Hematopoietic multipotent progenitor cell (in vitro differentiated cells): ENCODE results near the gene ZCCHC7. TPM values are rescaled to one million over a fixed set of nuclear protein-coding genes. Genes with fewer than 3 reads are reported as not detected.
A peak's percentile ranks its signal among the peaks of the same experiment; 100 is the strongest.
"Not testable (repeated sequence)": the region's sequence is repeated elsewhere in the genome, so short reads cannot be mapped to it uniquely, and the experiment has no call there.

Experiments
- DNase-seq, 3 donors: peaks; one replicate each; pipeline ENCODE4 v3.0.0-alpha.2; 2011 to 2015; ENCODE audit warnings: low read depth in 2 of 3, low spot score in 2 of 3
- total RNA-seq: library from RNA; depleted of rRNA; stranded (reverse); fragments of >200 nt; gene quantifications from one replicate; pipeline ENCODE4 v1.2.3, GENCODE V29; 2012

The ZCCHC7 gene
- total RNA-seq, 1 donor = 20.2 TPM

DNA sequence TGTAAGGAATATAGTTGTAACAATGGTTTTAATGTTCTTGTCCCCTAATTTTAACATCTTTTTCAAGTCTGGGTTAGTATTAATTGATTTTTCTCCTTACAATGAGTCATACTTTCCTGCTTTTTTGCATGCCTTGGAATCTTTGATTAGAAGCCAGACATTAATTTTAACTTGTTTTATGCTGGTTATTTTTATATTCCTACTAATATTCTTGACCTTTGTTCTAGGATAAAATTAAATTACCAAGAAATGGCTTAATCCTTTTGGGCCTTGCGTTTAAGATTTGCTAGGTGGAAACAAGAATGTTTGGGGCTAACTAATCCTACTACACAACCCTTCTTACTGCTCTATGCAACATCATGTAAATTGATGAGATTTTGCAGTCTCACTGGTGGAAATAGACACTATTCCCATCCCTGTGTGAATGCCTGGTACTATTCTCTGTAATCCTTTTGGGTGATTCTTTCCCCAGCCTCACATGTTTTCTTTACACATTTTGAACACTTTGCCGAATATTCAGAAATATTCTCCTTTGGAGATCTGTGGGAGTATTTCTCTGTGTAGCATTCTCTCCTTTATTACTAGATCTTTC is 47.2 kb downstream of the ZCCHC7 start:
- no peak for DNase-seq

DNA sequence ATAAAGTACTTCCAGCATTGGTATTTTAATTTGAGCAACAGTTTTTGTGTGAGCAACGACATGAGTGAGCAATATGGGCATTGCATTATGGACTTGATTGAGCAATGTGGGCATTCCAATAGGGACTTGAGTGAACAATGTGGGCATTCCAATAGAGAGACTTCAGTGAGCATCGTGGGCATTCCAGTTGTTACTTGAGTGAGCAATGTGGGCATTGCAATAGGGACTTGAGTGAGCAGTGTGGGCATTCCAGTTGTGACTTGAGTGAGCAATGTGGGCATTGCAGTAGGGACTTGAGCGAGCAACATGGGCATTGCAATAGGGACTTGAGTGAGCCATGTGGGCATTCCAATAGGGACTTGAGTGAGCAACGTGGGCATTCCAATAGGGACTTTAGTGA is 52.2 kb downstream of the ZCCHC7 start:
- no peak for DNase-seq

- DNase-seq = no peak
Observed at GRCh38 chr9:37174247-37174646, 53.9 kb downstream of the ZCCHC7 start.

DNA sequence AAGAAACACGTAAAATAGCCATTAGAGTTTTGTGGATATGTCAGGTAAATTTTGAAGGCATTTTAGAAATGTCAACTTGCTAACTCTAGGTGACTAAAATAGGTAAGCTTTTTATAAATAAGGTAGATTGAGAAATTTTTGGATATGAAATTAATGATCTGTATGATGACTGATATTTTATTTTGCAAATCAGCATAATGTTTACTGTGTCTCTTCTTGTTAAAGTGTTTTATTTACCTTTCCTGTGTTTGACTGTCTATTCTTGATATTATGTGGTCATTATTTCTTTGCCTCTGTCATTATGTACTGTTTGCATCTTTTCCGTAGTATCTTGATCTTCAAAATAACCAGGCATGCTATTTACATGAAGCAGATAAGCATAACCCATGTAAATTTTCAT is 58.4 kb downstream of the ZCCHC7 start:
- DNase-seq = no peak

GRCh38 chr9:37179576-37179975 is 59.2 kb downstream of the ZCCHC7 start:
- DNase-seq = no peak

- DNase-seq = no peak
Observed at GRCh38 chr9:37180138-37180537, 59.8 kb downstream of the ZCCHC7 start.

DNA sequence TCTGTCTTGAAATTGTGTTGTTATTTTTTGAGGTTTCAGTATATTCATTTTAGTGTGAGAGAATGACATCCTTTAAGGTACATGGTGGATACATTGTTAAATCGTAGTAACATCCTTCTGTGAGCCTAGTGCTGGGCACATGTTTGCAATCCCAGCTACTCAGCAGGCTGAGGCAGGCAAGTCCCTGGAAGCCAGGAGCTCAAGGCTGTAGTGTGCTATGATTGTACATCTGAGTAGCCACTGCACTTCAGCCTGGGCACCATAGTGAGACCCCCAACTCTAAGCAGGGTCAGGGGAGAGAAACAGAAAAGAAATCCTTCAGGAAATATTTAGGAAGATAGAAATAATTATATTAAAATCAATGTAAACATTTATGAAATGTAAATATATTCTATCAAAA is 62.3 kb downstream of the ZCCHC7 start:
- DNase-seq = no peak

DNA sequence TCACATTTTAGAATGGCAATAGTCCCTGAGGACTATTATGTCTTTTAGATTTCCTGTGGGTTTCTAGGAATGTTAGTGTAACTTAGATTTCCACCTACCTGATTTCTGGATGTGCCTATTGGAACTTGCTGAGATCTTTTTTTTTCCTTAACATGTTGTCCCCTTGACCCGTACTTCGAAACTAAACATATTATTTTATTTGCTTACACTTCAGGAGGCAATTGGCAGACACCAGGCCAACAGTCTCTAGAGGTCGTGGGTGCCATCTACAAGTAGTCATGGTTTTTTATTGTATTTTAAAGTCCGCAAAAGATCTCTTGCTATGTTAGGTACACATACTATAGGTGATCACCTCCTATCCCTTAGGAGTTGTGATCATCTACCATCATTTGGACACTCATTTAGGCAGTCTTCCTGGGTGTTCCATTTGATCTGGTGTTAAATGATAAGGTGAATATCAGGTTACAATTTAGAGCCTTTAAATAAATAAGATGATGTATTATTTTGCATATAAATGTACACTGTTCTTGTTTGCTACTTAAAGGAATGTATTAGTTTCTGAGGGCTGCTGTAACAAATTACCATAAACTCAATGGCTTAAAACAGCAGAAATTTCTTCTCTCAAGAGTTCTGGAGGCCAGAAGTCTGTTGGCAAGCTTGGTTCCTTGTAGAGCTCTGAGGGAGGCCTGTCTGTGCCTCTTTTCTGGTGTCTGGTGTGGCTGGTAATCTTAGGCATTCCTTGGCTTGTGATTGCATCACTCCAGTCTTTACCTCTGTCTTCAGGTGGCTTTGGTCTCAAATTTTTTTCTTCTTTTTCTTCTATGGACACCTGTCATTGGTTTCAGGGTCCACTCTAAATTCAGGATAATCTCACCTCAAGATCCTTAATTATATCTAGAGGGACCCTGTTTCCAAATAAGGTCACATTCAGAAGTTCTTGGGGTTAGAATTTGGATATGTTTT is 64.8 kb downstream of the ZCCHC7 start:
- no peak for DNase-seq

GRCh38 chr9:37187292-37187691 is 66.9 kb downstream of the ZCCHC7 start:
- DNase-seq = no peak

DNA sequence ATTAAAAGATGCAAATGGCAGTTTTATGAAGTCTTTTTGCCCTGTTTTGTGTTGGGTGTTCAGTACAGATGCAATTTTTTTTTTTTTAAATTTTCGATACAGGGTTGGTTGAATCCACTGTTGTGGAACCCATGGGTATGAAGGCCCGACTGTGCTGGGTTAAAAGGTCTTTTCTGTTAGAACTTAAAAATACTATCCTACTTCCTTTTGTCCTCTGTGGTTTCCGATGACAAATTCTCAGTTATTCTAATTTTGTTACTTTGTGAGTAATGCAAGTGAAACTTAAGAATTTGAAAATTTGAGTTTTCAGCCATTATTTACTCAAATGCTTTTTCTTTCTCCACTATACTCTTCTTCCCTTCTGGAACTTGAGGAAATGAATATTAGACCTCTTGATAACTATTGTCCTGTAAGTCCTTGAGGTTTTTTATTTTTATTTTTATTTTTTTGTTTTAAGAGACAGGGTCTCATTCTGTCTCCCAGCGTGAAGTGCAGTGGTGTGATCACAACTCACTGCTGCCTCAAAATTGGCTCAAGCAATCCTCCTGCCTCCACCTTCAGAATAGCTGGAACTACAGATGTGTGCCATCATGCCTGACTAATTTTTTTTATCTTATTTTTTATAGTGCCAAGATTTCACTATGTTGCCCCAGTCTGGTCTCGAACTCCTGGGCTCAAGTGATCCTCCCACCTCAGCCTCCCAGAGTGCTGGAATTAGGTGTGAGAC is 67.5 kb downstream of the ZCCHC7 start:
- DNase-seq = peak in 1 of 3 donors; percentile 16

GRCh38 chr9:37190739-37191138 is 70.4 kb downstream of the ZCCHC7 start:
- DNase-seq = not testable (repeated sequence)

DNA sequence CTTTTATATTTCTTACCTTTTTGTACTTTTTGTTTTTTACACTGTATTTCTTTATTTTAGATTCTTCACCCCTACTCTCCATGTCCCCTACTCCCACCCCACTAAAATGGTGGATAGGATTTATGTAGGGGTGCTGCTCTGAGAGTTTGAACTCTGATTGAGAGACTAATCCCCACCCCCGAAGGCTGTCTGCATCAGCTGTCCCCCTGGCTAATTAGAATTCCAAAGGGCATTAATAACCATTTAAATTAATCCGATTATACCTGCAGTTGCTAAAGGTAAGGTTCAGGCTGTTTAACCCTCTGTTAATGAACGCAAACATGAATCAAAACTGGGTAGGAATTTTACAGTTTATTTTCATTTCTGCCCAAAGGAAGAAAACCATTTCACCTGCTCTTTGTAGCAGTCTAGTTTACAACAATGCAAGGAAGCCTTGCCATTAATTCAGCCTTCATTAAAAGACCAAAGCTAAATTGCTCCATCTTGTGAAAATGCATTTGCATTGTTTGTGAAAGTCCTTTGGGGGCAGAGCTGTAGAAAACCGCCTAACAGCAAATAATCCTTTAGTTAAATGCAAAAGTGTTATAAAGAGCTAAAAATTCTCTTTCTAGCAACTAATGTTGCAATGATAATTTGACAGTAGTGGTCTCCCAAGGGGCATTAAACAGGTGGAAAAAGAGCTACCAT is 71.2 kb downstream of the ZCCHC7 start:
- DNase-seq = peak in 1 of 3 donors; percentile 21

- DNase-seq = no peak
Observed at GRCh38 chr9:37192803-37193202, 72.4 kb downstream of the ZCCHC7 start.

GRCh38 chr9:37197158-37198038 is 77.0 kb downstream of the ZCCHC7 start:
- DNase-seq = peak in 2 of 3 donors; percentile 56 to 80

DNA sequence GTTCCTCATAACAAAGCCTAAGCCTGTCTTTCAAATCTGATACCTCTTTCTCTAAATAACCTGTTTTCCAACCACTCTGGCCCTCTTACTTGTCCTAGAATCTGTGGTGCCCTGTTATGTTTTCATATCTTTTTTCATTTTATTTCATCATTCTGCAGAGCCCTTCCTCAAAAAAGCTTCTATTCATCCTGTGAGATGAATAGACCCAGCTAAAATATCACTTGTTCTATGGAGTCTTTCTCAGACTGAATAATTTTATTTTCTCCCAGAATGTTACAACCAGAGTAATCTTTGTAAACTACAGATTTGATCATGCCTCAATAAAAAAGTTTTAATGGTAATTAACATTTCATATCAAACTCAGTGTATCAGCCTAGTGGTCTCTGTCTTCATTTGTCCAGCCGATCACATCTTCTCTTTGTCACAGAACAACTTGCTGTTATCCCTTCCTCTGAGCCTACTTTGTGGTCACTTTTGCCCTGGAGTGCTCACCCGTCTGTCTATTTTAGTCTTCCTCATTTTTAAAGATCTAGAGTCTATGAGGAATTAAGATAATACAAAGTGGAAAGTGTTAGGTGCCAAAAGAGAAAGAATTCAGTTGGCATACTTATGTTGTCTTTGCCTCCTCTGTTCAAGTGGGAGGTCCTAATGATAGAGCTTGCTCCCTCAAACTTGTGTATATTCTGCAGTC is 77.8 kb downstream of the ZCCHC7 start:
- peak in 1 of 3 donors; percentile 20 for DNase-seq

GRCh38 chr9:37198831-37199230 is 78.5 kb downstream of the ZCCHC7 start:
- DNase-seq = no peak

DNA sequence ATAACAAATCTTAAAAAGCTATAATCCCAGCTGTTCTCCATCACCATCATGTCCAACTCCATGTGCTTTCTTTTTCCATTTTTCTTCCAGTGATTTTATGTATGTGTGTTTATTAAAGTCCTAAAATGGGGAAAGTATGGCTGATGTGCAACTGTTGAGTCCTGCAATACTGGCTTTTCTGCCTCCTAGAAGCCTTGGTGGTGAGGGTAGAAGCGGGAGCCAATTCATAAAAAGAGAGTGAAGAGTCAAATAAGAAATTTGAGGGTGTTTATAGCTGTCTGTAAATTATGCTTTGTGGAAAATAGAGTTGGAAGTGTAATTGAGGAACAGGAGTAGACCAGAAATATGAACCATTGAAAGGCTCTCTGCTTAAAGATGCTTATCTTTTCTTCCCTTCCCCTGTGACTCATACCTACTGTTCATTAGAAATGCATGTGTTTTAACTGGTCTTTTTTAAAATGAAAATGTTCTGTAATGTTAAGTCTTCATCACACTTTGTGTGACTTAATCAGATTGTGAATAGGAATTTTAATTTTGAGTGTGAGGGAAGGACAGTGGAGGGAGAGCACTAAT is 80.1 kb downstream of the ZCCHC7 start:
- peak in 2 of 3 donors; percentile 60 to 70 for DNase-seq

GRCh38 chr9:37201581-37201980 is 81.2 kb downstream of the ZCCHC7 start:
- no peak for DNase-seq

- no peak for DNase-seq
Observed at GRCh38 chr9:37202091-37202490, 81.7 kb downstream of the ZCCHC7 start.
